Effector CD4-positive, alpha-beta T cell (primary cell): Measurements from ENCODE around the gene SPATA25.
"Not testable (repeated sequence)": the region's sequence is repeated elsewhere in the genome, so short reads cannot be mapped to it uniquely, and the experiment has no call there.

Source experiments
- DNase-seq: peaks from one replicate; pipeline ENCODE4 v3.0.0-alpha.2; 2020

The SPATA25 gene

DNA sequence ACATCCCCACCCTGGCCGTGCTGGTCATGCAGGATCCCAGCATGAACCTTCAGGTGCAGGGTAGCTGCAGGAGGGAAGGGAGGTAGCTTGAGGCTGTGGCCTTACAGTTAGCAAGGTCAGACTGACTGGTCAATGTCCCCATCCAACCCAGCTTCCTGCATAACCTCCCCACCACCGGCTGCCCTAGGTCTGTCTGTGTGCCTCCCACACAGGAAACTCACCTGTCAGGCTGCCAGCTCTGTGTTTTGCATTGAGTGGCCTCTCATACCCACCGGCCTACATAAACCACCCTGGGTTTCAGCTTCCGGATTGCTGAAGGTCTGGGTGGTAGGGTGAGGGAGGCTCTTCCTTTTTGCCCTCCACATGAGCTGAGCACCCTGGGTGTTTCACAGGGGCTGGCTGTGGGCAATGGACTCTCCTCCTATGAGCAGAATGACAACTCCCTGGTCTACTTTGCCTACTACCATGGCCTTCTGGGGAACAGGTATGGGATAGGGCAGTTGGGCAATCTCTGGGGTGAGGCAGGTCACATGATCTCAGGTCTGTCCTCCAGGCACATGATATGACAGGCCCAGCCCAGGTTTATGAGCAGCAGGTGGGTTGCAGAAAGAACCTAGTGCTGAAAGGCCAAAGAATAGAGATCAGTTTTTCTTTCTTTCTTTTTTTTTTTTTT, 5.5 kb upstream of the SPATA25 start:
- no peak for DNase-seq

DNA sequence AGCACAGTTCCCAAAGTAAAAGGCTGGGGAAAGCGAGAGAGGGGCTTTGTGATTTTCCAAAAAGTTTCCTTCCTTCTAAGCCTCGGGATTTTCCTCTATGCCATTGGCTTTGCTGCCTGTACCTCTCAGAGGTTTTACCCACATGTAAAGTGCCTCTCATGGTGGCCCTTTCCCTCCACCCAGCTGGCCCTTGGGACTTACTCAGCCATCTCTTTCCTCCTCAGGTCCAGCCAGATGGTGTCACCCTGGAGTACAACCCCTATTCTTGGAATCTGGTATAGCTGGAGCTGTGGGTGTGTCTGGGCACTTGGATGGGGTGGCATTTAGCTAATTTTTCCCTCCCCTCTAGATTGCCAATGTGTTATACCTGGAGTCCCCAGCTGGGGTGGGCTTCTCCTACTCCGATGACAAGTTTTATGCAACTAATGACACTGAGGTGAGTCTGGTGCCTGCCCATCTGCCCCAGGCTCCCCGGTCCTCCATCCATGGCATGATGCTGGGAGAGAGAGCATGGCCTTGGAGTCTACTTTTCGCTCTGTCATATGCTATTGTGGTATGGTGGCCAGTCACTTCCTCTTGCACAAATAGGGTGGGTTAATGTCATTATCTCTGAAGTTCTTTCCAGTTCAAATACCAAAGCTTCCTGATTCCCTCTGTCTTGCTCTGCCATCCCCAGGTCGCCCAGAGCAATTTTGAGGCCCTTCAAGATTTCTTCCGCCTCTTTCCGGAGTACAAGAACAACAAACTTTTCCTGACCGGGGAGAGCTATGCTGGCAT, 4.8 kb upstream of the SPATA25 start:
- DNase-seq: no peak

DNA sequence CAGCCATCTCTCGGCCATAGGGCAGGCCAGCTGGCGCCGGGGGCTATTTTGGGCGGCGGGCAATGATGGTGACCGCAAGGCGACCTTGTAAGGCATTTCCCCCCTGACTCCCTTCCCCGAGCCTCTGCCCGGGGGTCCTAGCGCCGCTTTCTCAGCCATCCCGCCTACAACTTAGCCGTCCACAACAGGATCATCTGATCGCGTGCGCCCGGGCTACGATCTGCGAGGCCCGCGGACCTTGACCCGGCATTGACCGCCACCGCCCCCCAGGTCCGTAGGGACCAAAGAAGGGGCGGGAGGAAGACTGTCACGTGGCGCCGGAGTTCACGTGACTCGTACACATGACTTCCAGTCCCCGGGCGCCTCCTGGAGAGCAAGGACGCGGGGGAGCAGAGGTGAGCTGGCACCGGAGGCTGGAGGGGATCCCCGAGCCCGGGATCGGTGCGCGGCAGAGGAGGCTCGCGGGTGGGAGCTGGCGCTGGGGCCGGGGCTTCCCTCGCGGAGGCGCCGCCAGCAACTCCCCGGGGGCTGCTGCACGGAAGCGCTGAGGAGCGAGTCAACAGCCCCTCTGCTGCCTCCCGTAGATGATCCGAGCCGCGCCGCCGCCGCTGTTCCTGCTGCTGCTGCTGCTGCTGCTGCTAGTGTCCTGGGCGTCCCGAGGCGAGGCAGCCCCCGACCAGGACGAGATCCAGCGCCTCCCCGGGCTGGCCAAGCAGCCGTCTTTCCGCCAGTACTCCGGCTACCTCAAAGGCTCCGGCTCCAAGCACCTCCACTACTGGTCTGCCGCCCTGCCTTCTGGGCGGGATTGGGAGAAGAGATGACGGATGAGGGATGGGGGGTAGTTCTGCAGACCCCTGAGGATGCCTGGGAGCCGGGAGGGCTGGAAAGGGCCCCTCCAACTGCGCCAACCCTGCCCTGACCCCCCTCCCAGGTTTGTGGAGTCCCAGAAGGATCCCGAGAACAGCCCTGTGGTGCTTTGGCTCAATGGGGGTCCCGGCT, 3.9 kb upstream of the SPATA25 start, which contains the start of the genes CTSA and NEURL2:
Gene CTSA (plus strand): TSS at position 351 of the 999 bp plus-strand sequence. CDS start 234 bp downstream, at position 585.
Gene NEURL2 (minus strand): TSS at position 224 of the 999 bp plus-strand sequence. CDS start 217 bp downstream, at position 7.
- DNase-seq: peak; percentile 81

DNA sequence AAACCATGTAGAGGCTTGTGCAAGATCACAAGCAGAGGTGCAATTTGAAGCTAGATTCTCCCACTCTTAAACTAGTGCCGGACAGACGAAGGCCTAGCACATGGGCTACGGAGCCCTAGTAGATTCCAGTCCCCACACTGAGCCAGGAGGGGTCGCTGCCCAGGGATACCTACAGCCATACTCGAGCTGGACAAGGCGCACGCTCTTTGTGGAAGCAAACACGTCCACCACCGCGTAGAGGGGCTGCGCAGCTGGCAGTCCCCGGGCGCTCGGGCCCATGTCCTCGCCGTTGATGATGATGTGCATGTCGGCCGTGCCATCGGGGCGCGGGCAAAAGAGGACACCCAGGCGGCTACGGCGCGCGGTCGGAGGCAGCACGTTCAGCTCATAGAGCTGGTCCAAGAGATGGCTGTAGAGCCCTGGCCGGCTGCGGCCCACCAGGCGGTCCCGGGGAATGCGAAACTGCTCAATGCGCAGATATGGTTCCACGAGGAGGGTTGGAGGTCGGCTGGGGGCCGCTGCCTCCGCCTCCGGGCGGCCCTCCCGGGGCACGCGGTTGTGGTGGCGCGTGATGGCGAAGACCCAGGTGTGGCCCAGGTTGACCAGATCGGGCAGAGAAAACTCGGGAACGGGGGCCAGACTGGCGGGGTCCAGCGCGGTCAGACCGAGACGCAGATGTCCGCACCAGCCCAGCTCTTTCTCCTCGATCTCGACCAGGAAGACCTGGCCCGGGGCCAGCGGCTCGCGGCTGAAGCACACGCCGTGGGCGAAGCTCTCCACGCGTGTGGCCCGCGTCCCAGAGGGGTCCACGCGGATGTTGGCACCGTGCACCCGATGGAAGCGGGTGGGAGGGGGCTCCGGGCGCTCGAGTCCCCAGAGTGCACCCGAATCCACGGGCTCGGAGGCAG, 2.9 kb upstream of the SPATA25 start:
- DNase-seq: peak; percentile 27

DNA sequence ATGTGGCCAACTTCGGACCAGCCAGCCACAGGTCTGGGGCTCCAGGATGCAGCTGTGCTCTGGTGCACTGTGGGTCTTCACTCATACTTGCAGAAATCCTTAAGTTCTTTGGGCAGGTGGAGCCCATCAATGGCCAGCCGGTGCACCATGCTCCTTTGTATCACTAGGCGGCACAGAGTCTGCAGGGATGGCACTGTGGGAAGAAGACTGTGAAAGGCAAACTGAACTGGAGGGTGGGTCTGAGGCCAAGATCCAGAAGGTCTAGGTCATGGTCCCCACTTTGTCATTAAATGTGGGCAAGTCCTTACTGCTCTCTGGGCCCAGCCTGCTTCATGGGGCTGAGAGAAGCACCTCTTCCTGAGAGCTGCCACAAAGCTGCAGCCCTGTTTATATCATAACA, 1.3 kb upstream of the SPATA25 start:
- no peak for DNase-seq

DNA sequence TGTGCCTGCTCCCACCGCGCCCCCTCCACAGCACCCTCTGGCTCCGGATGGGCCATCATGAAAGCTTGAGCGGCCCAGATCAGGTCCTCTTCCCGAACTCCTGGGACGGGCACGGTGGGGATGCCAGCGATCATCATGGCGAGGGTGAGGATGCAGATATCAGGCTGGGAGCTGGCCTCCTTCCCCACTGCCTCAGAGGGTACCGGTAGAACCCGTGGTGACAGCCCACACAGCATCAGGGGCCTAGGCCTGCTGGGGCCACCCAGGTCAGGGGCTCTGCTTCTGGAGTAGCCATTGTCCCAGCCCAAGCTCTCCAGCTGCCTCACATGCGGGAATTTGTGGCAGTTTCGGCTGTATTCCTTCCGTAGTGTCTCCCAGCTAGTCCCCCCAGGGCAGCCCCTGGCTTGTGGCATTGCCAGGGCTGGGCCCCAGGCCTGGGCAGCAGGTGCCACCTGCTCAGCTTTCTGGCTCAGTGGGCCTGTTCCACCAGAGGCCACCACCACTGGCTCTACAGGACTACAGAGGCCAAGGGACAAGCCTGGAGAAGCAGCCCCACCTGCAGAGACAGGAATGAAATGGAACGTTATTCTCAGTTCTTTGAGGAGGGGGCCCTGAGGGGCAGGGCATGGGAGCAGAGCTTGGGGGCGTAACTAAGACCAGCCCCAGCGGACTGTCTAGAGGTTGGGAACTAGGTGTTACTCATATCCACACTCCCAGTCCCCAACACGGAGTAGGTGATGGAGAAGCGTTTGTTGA, 654 bp downstream of the SPATA25 start:
- no peak for DNase-seq

DNA sequence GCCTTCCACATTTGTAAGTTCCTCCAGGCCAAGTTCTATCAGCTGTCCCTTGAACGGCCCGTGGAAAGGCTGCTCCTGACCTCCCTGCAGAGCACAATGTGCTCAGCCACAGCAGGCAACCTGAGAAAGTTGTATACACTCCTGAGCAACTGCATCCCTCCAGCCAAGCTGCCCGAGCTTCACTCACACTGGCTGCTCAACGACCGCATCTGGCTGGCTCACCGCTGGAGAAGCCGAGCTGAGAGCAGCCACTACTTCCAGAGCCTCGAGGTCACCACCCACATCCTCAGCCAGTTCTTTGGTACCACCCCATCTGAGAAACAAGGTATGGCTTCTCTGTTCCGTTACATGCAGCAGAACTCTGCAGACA, 4.3 kb downstream of the SPATA25 start:
- DNase-seq: no peak

DNA sequence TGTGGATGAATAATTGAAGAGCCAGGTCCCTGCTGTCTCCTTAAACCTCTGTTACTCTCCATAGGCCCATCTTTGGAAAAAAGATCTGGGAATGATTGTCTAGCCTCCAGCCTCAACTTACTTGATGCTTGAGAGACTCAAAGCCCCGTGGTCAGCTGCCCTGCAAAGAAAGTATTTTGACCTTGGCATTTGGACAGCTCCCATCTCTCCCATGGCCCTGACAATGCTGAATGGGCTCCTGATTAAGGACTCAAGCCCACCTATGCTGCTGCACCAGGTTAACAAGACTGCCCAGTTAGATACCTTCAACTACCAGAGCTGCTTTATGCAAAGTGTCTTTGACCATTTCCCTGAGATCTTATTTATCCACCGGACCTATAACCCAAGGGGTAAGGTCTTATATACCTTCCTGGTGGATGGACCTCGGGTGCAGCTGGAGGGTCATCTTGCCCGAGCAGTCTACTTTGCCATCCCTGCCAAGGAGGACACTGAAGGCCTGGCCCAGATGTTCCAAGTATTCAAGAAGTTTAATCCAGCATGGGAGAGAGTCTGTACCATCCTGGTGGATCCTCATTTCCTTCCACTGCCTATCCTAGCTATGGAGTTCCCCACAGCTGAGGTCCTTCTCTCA, 4.8 kb downstream of the SPATA25 start:
- DNase-seq: no peak

DNA sequence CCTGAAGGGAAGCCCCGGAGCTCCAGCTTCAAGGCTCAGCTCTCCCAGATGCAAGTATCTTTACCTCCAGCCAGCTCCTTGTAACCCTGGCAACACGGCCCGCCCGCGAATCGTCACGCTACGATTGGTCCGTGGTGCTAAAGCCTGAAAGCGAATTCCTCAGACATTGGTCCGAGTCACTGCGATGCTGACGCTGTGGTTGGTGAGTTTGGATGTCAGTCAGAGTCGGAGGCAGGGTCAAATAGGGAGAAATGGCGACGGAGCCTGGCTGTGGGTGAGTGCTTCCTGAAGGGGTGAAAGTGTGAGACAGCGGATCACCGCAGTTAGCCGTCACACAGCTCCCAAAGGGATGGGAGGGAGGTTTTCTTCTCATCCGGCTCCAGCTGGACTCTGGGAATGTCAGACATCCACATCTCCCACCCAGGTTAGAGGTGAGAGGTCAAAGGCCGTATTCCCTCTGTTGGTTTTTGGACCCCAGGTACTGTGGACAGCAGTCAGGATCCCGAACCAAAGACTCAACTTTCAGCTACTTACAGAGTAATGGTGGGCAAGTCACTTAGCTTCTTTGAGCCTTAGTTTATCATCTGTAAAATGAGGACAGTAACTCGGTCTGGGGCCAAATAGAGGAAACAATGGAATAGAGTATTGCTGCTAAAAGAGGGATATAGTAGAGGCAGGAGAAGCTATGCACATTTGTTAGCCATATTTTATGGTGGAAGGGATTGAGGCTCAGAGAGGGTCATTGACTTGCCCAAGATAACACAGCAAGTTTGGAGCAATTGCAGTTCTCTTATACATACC, 6.2 kb downstream of the SPATA25 start, which contains the start of gene ZSWIM1:
Gene ZSWIM1 (plus strand): TSS at position 240 of the 801 bp plus-strand sequence. CDS start 1,366 bp downstream, outside the sequence.
- peak; percentile 99 for DNase-seq

DNA sequence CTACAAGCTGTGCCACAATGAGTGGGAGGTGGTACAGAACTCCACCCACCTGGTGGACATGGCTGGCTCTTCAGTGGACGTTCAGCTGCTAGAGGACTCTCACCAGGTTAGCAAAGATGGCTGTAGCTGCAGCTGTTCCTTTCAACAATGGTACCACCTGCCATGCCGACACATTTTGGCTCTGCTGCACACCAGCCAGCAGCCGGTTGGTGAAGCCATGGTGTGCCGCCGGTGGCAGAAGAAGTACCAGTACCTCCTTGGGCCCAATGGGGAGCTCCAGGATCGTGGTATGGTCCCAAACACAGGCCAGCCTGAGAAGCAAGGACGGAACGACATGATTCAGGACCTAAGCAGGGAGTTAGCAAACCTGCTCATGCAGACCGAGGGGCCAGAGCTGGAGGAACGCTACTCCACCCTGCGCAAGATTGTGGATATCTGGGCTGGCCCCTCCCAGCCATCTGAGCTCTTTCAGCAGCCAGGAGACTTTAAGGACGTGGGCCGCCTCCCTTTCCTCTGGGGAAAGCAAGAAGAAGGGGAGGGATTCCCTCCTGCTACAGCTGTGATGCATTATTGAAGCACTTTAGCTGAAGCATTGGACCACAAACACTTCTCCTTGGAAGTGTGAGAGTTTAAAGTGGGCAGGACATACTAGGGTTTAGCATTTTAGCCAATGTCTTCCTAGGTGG, 9.2 kb downstream of the SPATA25 start:
- DNase-seq: no peak

DNA sequence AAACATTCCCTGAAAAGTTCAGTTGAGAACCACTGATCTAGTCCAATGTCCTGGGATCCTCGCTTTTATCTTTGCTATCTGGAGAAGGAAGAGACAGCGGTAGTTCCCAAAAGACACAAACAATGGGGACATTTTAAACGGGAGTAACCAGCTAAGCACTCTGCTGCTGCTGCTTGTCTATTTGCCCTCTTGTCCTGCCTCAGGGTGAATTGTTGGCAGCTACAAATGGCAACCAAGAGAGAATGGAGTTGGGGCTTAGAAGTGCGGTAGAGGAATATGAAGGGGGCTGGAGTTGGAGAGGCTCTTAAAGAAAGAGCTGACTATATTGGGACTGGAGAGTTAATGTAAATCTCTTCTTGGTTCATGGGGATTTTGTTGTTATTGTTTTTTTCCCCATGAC, 12.8 kb downstream of the SPATA25 start:
- no peak for DNase-seq

DNA sequence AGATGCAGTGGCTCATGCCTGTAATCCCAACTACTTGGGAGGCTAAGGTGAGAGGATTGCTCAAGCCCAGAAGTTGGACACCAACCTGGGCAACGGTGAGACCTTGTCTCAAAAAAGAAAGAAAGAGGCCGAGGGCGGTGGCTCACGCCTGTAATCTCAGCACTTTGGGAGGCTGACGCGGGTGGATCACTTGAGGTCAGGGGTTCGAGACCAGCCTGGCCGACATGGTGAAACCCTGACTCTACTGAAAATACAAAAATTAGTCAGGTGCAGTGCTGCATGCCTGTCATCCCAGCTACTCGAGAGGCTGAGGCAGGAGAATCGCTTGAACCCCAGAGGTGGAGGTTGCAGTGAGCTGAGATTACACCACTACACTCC, 13.3 kb downstream of the SPATA25 start:
- DNase-seq: not testable (repeated sequence)

DNA sequence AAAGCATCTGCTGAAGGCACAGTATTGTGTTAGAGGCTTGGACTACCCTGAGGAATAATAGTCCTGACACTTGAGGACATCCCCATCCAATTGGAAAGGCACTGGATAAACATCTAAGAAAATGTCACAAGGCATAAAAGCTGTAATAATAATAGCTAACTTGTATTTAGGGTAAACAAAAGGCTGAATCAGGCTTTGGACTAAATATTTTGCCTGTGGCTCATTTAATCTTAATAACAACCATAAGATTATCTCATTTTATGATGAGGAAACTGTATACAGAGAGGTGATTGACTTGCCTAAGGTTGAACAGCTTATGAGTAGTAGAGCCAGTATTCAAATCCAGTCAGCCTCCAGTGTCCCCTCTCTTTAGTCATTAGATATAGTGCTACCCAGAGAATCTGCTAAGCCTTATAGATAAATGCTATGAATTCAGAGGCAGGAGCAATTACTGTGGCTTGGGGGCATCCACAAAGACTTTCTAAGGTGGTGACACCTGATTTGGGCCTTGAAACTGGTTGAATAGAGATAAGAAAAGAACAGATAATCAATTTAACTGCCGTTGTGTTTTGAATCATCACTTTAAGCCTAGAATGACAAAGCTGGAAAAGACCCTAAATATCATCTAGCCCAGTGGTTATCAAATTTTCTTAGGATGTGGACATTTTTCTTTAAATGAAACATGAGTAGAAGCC, 13.9 kb downstream of the SPATA25 start:
- no peak for DNase-seq

DNA sequence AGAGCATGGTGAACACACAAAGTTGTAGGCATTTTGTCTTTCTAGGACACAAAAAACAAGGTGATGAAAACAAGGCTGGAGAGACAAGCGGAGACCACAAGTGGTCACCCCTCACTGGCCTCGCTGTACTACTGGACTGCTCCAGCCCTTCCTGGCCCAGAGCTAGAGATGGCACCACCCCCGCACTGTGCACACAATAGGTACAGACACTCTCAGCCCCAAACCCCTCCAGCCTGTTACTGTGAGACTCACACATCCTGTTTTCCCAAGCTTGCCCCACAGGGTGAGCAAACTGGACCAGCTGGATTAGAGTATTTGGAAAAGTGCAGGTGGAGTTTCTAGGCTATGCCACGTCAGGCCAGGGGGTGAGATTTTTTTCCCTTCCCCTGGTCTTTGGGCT, 14.8 kb downstream of the SPATA25 start:
- DNase-seq: no peak

DNA sequence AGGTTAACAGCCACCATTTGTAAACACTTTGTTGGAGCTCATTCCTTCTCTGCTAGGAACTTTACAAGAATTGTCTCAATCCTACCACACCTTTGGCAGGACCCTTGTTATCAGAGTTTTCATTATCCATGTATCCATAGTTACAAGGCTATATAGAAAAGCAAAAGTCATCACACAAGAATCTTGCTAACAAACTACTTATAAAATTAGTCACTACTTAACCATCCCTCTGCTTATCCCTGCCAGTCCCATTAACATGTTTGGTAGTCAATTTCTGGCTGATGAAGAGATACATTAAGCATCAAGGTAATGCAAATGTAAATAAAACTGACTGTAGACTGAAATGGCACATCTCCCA, 19.6 kb downstream of the SPATA25 start:
- no peak for DNase-seq

DNA sequence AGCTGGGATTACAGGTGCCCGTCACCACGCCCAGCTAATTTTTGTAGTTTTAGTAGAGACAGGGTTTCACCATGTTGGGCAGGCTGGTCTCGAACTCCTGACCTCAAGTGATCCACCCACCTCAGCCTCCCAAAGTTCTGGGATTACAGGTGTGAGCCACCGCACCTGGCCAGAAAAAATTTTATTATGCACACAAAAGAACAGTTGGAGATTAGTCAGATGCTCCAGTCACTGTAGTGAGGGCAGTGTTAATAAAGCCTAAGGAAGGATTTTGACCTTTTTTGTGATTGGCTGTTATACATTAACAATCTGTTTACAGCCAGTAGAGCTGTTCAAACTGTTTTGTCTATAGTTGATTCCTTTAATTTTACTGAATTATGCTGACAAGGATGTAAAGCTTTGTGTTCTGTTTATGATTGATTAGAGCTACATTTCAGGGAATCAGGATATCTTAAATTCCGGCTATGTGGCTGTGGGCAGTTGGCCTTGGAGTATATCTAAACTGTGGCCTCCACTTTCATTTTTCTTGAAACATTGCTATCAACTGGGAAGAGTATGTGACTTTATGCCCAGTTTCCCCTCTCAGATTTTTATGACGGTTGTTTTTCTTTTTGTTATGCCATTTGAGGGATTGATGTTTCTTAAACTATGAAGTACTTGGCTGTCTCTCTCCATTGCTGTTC, 20.1 kb downstream of the SPATA25 start:
- DNase-seq: no peak

DNA sequence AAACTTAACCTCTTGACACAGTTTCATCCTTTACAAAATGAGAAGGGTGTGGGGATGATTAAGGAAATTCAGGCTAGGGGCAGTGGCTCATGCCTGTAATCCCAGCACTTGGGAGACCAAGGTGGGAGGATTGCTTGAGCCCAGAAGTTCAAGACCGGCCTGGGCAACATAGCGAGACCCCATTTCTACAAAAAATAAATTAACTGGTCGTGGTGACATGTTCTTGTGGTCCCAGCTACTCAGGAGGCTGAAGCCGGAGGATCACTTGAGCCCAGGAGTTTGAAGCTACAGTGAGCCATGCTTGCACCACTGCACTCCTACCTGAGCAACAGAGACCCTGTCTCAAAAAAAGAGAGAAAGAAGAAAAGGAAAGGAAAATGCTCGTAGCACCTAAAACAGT, 21.0 kb downstream of the SPATA25 start:
- no peak for DNase-seq
